ENCODE results near the gene COPB1. TPM values are rescaled to one million over a fixed set of nuclear protein-coding genes. Genes with fewer than 3 reads are reported as not detected.

COPB1 gene
- total and polyA plus RNA-seq, 2 of the 13 experiments (the other 11 are each of a cell fraction or from before 2014, with no cell fraction given): 114 to 195 TPM

GRCh38 chr11:14519917-14520746 lies 20.5 kb upstream of the COPB1 start, which contains the start of gene PSMA1 (continued):
- TF ChIP-seq ZNF570 (CRISPR knock-in tag; IDR thresholded peaks at IDR 0.05; ENCODE audit: borderline replicate concordance) (no peak), TBL1XR1 (IDR thresholded peaks at IDR 0.05; ENCODE audit: borderline replicate concordance, low read length, partially characterized antibody) (peak; percentile 79), FOXK2 (IDR thresholded peaks at IDR 0.05) (0 out of 2 replicates have a peak, but pooled peaks have one; percentile 31), PTBP1 (IDR thresholded peaks at IDR 0.05; ENCODE audit: low read depth, low read length, poor library complexity, severe bottlenecking) (peak; percentile 48), IRF2 (CRISPR knock-in tag; IDR thresholded peaks at IDR 0.05) (peak; percentile 88), ZNF572 (CRISPR knock-in tag; IDR thresholded peaks at IDR 0.05) (peak; percentile 43; the same call in 1 of the 2 replicates), ZNF274 (CRISPR knock-in tag; IDR thresholded peaks at IDR 0.05) (0 out of 2 replicates have a peak, but pooled peaks have one; percentile 24), SRY (CRISPR knock-in tag; IDR thresholded peaks at IDR 0.05) (peak; percentile 84; the same call in 1 of the 2 replicates), ZNF160 (CRISPR knock-in tag; IDR thresholded peaks at IDR 0.05) (peak; percentile 28; the same call in 1 of the 2 replicates), ZNF558 (CRISPR knock-in tag; IDR thresholded peaks at IDR 0.05; ENCODE audit: borderline replicate concordance) (no peak; the same call in 1 of the 2 replicates), ZNF589 (CRISPR knock-in tag; conservative IDR thresholded peaks at IDR 0.05) (0 out of 2 replicates have a peak, but pooled peaks have one; percentile 16), IRF9 (CRISPR knock-in tag; IDR thresholded peaks at IDR 0.05; ENCODE audit: borderline replicate concordance) (peak; percentile 28; the same call in 1 of the 2 replicates), KDM2A (CRISPR knock-in tag; IDR thresholded peaks at IDR 0.05; ENCODE audit: borderline replicate concordance, low read depth) (peak; percentile 96), TBX2 (CRISPR knock-in tag; IDR thresholded peaks at IDR 0.05; ENCODE audit: borderline replicate concordance) (peak; percentile 85; the same call in 1 of the 2 replicates), ZNF878 (CRISPR knock-in tag; IDR thresholded peaks at IDR 0.05) (0 out of 2 replicates have a peak, but pooled peaks have one; percentile 37), JUND (CRISPR knock-in tag; IDR thresholded peaks at IDR 0.05) (0 out of 2 replicates have a peak, but pooled peaks have one; percentile 2), PRDM15 (CRISPR knock-in tag; IDR thresholded peaks at IDR 0.05) (peak; percentile 97), ZNF225 (CRISPR knock-in tag; IDR thresholded peaks at IDR 0.05) (peak; percentile 93), ZNF546 (CRISPR knock-in tag; conservative IDR thresholded peaks at IDR 0.05) (peak; percentile 45; the same call in 1 of the 2 replicates), ZNF510 (CRISPR knock-in tag; IDR thresholded peaks at IDR 0.05; ENCODE audit: low read depth) (peak; percentile 85), ZNF441 (CRISPR knock-in tag; IDR thresholded peaks at IDR 0.05; ENCODE audit: borderline replicate concordance) (peak; percentile 62; the same call in 1 of the 2 replicates)
- TF ChIP-seq, protein P1, sequence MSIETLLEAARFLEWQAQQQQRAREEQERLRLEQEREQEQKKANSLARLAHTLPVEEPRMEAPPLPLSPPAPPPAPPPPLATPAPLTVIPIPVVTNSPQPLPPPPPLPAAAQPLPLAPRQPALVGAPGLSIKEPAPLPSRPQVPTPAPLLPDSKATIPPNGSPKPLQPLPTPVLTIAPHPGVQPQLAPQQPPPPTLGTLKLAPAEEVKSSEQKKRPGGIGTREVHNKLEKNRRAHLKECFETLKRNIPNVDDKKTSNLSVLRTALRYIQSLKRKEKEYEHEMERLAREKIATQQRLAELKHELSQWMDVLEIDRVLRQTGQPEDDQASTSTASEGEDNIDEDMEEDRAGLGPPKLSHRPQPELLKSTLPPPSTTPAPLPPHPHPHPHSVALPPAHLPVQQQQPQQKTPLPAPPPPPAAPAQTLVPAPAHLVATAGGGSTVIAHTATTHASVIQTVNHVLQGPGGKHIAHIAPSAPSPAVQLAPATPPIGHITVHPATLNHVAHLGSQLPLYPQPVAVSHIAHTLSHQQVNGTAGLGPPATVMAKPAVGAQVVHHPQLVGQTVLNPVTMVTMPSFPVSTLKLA (IDR thresholded peaks at IDR 0.05): no peak
- TF ChIP-seq, protein P2, sequence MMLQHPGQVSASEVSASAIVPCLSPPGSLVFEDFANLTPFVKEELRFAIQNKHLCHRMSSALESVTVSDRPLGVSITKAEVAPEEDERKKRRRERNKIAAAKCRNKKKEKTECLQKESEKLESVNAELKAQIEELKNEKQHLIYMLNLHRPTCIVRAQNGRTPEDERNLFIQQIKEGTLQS (CRISPR knock-in tag; IDR thresholded peaks at IDR 0.05): peak; percentile 25
